GM18498 (cell line): Measurements from ENCODE around the gene ALDH1A3.

ENCODE experiments used
- ATAC-seq: cut with Tn5 transposase; IDR thresholded peaks from one replicate; pipeline ENCODE4 v1.9.1; 2021; ENCODE audit warnings: mild to moderate bottlenecking, moderate library complexity; ENCODE audit not compliant: unreplicated experiment

The ALDH1A3 gene

GRCh38 chr15:100858294-100858693 is 21.3 kb upstream of the ALDH1A3 start:
- ATAC-seq: no peak

GRCh38 chr15:100859970-100860828 is 19.4 kb upstream of the ALDH1A3 start:
- no peak for ATAC-seq

GRCh38 chr15:100860829-100861510 is 18.7 kb upstream of the ALDH1A3 start:
- ATAC-seq: no peak

- ATAC-seq: no peak
Measured at GRCh38 chr15:100861511-100861991, 18.1 kb upstream of the ALDH1A3 start.

- no peak for ATAC-seq
Measured at GRCh38 chr15:100862162-100862561, 17.5 kb upstream of the ALDH1A3 start.

- ATAC-seq: no peak
Measured at GRCh38 chr15:100863075-100863795, 16.4 kb upstream of the ALDH1A3 start.

- ATAC-seq: no peak
Measured at GRCh38 chr15:100863796-100864267, 15.8 kb upstream of the ALDH1A3 start.

GRCh38 chr15:100866386-100867330 is 13.0 kb upstream of the ALDH1A3 start:
- no peak for ATAC-seq

GRCh38 chr15:100867433-100867832 is 12.2 kb upstream of the ALDH1A3 start:
- ATAC-seq: no peak

GRCh38 chr15:100869151-100869999 is 10.3 kb upstream of the ALDH1A3 start:
- no peak for ATAC-seq

- ATAC-seq: peak; percentile 75
Measured at GRCh38 chr15:100873029-100873677, 6.5 kb upstream of the ALDH1A3 start.

GRCh38 chr15:100875495-100875894 is 4.1 kb upstream of the ALDH1A3 start:
- ATAC-seq: no peak

- no peak for ATAC-seq
Measured at GRCh38 chr15:100875976-100876375, 3.7 kb upstream of the ALDH1A3 start.

- no peak for ATAC-seq
Measured at GRCh38 chr15:100877551-100877950, 2.1 kb upstream of the ALDH1A3 start.

GRCh38 chr15:100878130-100878529 is 1.5 kb upstream of the ALDH1A3 start:
- no peak for ATAC-seq

GRCh38 chr15:100878648-100879047 is 983 bp upstream of the ALDH1A3 start:
- ATAC-seq: no peak

GRCh38 chr15:100879061-100879463 is 569 bp upstream of the ALDH1A3 start:
- ATAC-seq: peak; percentile 38

- no peak for ATAC-seq
Measured at GRCh38 chr15:100880139-100880896, 687 bp downstream of the ALDH1A3 start.
